ENCODE data around the gene BBS9.
"Not testable (repeated sequence)": the region's sequence is repeated elsewhere in the genome, so short reads cannot be mapped to it uniquely, and the experiment has no call there.

BBS9 gene

DNA sequence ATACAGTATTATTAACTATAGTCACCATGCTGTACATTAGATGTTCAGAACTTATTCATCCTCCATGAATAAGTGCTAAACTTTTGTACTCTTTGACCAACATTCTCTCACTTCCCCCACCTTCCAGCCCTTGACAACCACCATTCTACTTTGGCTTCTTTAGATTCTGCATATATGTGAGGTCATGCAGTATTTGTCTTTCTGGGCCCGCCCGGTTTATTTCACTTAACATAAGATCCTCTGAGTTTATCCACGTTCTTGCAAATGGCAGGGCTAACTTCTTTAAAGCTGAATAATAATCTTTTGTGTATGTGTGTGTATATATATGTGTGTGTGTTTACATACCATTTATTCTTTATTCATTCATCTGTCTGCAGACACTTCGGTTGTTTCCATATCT lies 336.8 kb downstream of the BBS9 start:
- peaks cover 6% of the 10 kb centered on the region for H3K9me3 Mint-ChIP-seq

DNA sequence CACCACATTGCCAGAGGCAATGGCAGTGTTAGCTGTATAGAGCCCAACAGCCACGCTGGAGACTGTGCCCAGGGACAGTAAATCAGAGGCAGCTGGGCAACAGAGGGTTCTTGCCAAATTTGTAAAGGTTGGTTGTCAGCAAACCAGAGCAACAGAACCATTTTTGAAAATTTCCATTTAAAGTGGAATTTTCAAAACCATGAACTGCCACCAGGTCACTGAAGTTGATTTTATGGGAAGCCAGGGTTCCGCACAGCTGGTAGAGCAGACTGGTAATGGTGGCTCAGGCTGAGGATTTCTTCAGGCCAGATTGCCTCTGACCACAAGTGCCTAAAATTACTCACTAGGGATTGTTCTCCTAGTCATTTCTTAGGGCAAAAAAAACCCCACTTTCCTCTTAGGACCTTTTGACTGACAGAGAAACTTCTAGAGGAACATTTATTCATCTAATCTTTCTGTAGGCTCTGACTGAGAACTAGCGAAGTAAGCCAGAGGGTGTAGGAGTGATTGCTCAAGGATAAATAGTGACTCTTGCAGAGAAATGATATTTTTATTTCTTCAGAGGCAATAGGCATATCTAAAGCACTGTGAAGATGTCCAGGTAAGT lies 342.4 kb downstream of the BBS9 start:
- Mint-ChIP-seq H3K27me3 (no peaks in the 10 kb centered on the region), H3K9me3 (peaks cover 6% of the 10 kb centered on the region), H3K4me1 (ENCODE audit: low read depth) (no peaks in the 10 kb centered on the region), H3K36me3 (ENCODE audit: low read depth) (peaks cover 10% of the 10 kb centered on the region), H3K27ac (no peak overlapping the region), H3K4me3 (no peak overlapping the region)

More for the DNA sequence above, 336.8 kb downstream of the BBS9 start:
- Mint-ChIP-seq H3K36me3 (ENCODE audit: low read depth) (peaks cover 4% of the 10 kb centered on the region), H3K4me3 (no peak overlapping the region), H3K27me3 (no peaks in the 10 kb centered on the region), H3K4me1 (ENCODE audit: low read depth) (no peaks in the 10 kb centered on the region), H3K27ac (no peak overlapping the region)

DNA sequence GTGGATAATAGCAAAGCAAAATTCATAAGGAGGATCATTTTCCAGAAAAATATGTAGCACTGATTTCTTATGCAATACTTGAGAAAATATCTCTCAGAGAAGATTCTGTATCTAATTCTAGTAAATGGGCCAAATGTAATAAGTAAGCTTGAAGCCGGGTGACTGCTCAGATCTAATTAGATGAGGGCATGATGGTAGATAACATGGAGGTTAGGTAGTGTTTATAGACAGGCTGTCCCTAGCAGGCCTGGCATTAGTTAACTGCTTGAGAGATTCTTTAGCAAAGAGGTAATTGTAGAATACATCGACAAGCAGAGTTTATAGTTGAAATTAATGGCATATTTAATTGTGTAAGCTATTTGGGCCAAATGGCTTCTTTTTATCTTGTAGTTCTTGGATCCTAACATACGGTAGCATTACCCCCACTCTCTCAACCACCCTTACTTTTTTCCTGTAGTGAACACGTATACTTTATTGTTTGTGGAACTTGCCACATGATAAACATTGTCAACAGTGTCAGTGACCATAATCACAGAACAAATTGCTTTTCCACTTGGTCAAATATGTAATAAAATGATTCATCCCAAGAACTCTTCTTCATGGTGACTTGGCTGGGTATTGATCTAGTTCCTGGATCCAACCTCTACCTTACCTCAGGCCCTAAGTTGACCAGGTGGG lies 343.1 kb downstream of the BBS9 start:
- H3K27ac Mint-ChIP-seq, result no peak overlapping the region
- no peak overlapping the region for H3K4me3 Mint-ChIP-seq
- H3K36me3 Mint-ChIP-seq (ENCODE audit: low read depth), result peaks cover 10% of the 10 kb centered on the region
- H3K9me3 Mint-ChIP-seq, result peaks cover 5% of the 10 kb centered on the region
- no peaks in the 10 kb centered on the region for H3K27me3 Mint-ChIP-seq
- no peaks in the 10 kb centered on the region for H3K4me1 Mint-ChIP-seq (ENCODE audit: low read depth)

- no peak overlapping the region for H3K4me3 Mint-ChIP-seq
- no peaks in the 10 kb centered on the region for H3K27me3 Mint-ChIP-seq
- peaks cover 19% of the 10 kb centered on the region for H3K36me3 Mint-ChIP-seq (ENCODE audit: low read depth)
- H3K4me1 Mint-ChIP-seq (ENCODE audit: low read depth), result no peaks in the 10 kb centered on the region
- no peak overlapping the region for H3K27ac Mint-ChIP-seq
- peaks cover 20% of the 10 kb centered on the region for H3K9me3 Mint-ChIP-seq
These were observed 348.5 kb downstream of the BBS9 start for GRCh38 chr7:33477719-33478480.

- Mint-ChIP-seq H3K9me3 (peaks cover 26% of the 10 kb centered on the region), H3K36me3 (ENCODE audit: low read depth) (peaks cover 16% of the 10 kb centered on the region)
- not testable (repeated sequence) for H3K27me3 Mint-ChIP-seq; H3K4me3 Mint-ChIP-seq; H3K4me1 Mint-ChIP-seq (ENCODE audit: low read depth); H3K27ac Mint-ChIP-seq
These were observed 355.1 kb downstream of the BBS9 start for GRCh38 chr7:33484476-33484875.

GRCh38 chr7:33485747-33486493 lies 356.6 kb downstream of the BBS9 start:
- no peaks in the 10 kb centered on the region for H3K27me3 Mint-ChIP-seq

GRCh38 chr7:33486633-33487032 lies 357.3 kb downstream of the BBS9 start:
- H3K4me1 Mint-ChIP-seq (ENCODE audit: low read depth), result no peaks in the 10 kb centered on the region
- H3K27ac Mint-ChIP-seq, result no peak overlapping the region
- no peak overlapping the region for H3K4me3 Mint-ChIP-seq
- peaks cover 12% of the 10 kb centered on the region for H3K36me3 Mint-ChIP-seq (ENCODE audit: low read depth)
- no peaks in the 10 kb centered on the region for H3K27me3 Mint-ChIP-seq
- H3K9me3 Mint-ChIP-seq, result peaks cover 12% of the 10 kb centered on the region

More at GRCh38 chr7:33485747-33486493, 356.6 kb downstream of the BBS9 start:
- Mint-ChIP-seq H3K36me3 (ENCODE audit: low read depth) (peaks cover 12% of the 10 kb centered on the region), H3K27ac (no peak overlapping the region), H3K4me1 (ENCODE audit: low read depth) (no peaks in the 10 kb centered on the region), H3K4me3 (no peak overlapping the region), H3K9me3 (peaks cover 15% of the 10 kb centered on the region)

- peaks cover 8% of the 10 kb centered on the region for H3K9me3 Mint-ChIP-seq
- peaks cover 11% of the 10 kb centered on the region for H3K36me3 Mint-ChIP-seq (ENCODE audit: low read depth)
- no peaks in the 10 kb centered on the region for H3K4me1 Mint-ChIP-seq (ENCODE audit: low read depth)
- no peak overlapping the region for H3K4me3 Mint-ChIP-seq
- H3K27me3 Mint-ChIP-seq, result no peaks in the 10 kb centered on the region
- H3K27ac Mint-ChIP-seq, result no peak overlapping the region
These were observed 358.8 kb downstream of the BBS9 start for GRCh38 chr7:33487998-33488682.

- no peaks in the 10 kb centered on the region for H3K36me3 Mint-ChIP-seq (ENCODE audit: low read depth)
- H3K9me3 Mint-ChIP-seq, result no peaks in the 10 kb centered on the region
- H3K4me1 Mint-ChIP-seq (ENCODE audit: low read depth), result no peaks in the 10 kb centered on the region
- H3K27me3 Mint-ChIP-seq, result no peaks in the 10 kb centered on the region
- H3K4me3 Mint-ChIP-seq, result no peak overlapping the region
- H3K27ac Mint-ChIP-seq, result no peak overlapping the region
These were observed 365.1 kb downstream of the BBS9 start for GRCh38 chr7:33494474-33494873.

DNA sequence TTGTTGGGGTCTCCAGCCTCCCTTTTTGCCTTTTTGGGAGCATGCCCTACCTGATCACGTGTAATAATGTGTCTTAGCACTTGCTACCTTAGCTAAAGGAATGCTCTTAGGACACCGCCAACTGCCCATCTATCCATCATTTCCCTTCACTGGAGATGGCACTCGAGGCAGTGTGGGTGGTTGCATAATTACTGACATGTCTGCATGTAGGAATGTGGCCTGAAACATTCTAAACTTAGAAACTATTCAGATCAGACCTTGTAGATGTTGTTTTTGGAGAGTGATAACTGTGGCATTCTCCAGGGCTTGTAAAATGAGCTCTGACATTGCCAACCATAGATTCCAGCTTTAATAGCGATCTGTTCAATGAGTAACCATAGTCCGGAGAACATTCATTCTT lies 365.8 kb downstream of the BBS9 start:
- no peaks in the 10 kb centered on the region for H3K36me3 Mint-ChIP-seq (ENCODE audit: low read depth)
- no peak overlapping the region for H3K27ac Mint-ChIP-seq
- no peaks in the 10 kb centered on the region for H3K4me1 Mint-ChIP-seq (ENCODE audit: low read depth)
- H3K9me3 Mint-ChIP-seq, result no peaks in the 10 kb centered on the region
- no peaks in the 10 kb centered on the region for H3K27me3 Mint-ChIP-seq
- no peak overlapping the region for H3K4me3 Mint-ChIP-seq

DNA sequence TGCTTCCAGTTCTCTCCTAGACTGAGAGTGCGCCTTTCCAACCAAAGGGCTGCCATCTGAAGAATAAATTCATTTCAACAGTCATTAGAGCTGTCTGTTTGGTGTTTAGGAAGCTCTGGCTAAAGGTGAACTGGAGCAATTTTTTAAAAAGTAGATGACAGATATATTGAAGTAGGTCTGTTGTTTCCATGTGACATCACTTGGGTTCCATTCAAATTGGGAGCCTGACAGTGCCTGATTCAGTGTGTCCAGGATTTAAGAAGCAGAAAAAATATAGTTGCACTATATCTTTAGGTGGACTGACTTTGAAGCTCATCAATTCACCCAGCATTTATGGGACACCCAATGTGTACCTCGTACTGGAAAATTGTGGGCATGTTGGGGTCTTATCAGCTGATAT lies 367.7 kb downstream of the BBS9 start:
- no peaks in the 10 kb centered on the region for H3K27me3 Mint-ChIP-seq
- H3K27ac Mint-ChIP-seq, result no peak overlapping the region
- no peaks in the 10 kb centered on the region for H3K9me3 Mint-ChIP-seq
- H3K4me3 Mint-ChIP-seq, result no peak overlapping the region
- no peaks in the 10 kb centered on the region for H3K36me3 Mint-ChIP-seq (ENCODE audit: low read depth)
- H3K4me1 Mint-ChIP-seq (ENCODE audit: low read depth), result no peaks in the 10 kb centered on the region

GRCh38 chr7:33500703-33501701 lies 371.6 kb downstream of the BBS9 start:
- no peaks in the 10 kb centered on the region for H3K9me3 Mint-ChIP-seq
- no peak overlapping the region for H3K27ac Mint-ChIP-seq
- no peaks in the 10 kb centered on the region for H3K4me1 Mint-ChIP-seq (ENCODE audit: low read depth)
- no peaks in the 10 kb centered on the region for H3K36me3 Mint-ChIP-seq (ENCODE audit: low read depth)
- H3K4me3 Mint-ChIP-seq, result no peak overlapping the region
- H3K27me3 Mint-ChIP-seq, result no peaks in the 10 kb centered on the region

DNA sequence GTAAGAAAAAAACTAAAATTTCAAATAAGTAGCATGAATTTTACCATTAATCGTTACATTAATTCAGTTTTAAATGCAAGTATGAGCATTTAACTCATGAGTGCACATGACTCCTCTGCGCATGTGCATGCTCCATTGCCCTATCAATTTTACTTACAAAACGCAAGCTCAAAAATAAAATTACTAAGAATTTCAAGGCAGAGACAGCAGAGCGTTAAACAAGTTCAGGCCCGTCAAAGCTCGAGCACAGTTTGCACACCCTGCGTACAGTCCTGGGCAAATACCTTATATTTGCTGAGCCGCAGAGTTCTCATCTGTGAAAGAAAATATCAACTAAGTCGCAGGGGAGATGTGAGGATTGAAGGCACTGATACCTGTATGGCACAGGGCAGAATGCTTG lies 373.6 kb downstream of the BBS9 start:
- Mint-ChIP-seq H3K4me3 (no peak overlapping the region), H3K27me3 (no peaks in the 10 kb centered on the region), H3K36me3 (ENCODE audit: low read depth) (peaks cover 8% of the 10 kb centered on the region), H3K4me1 (ENCODE audit: low read depth) (no peaks in the 10 kb centered on the region), H3K27ac (no peak overlapping the region), H3K9me3 (no peaks in the 10 kb centered on the region)
